Aorta (tissue), 5 donors: ENCODE data around the gene CST9L. TPM values are rescaled to one million over a fixed set of nuclear protein-coding genes. Genes with fewer than 3 reads are reported as not detected.
"Not testable (repeated sequence)": the region's sequence is repeated elsewhere in the genome, so short reads cannot be mapped to it uniquely, and the experiment has no call there.

Source experiments
- ATAC-seq: fragments of 200-7000 bp; cut with Tn5 transposase; one replicate; pipeline ENCODE4 v1.9.1; 2022; ENCODE audit warnings: moderate library complexity; ENCODE audit not compliant: low FRiP score
- DNase-seq, 2 donors: peaks; one replicate each; pipeline ENCODE4 v3.0.0-alpha.2; 2020
- H3K27ac ChIP-seq, 2 donors: one replicate each; pipeline ENCODE4 v1.5.1; 2013; ENCODE audit warnings: low read length in 2 of 2, mild to moderate bottlenecking in 2 of 2, moderate library complexity in 2 of 2, control low read depth in 1 of 2, inconsistent platforms in 1 of 2, low read depth in 1 of 2
- H3K27me3 ChIP-seq, 2 donors: one replicate each; pipeline ENCODE4 v1.6.1; 2013; ENCODE audit warnings: control low read depth in 1 of 2, low read length in 1 of 2, mild to moderate bottlenecking in 1 of 2, moderate library complexity in 1 of 2; ENCODE audit not compliant: insufficient read depth in 2 of 2, control insufficient read depth in 1 of 2
- H3K36me3 ChIP-seq, 2 donors: one replicate each; pipeline ENCODE4 v1.6.1; 2013; ENCODE audit warnings: control low read depth in 1 of 2, low read length in 1 of 2, mild to moderate bottlenecking in 1 of 2; ENCODE audit not compliant: insufficient read depth in 2 of 2, control insufficient read depth in 1 of 2
- H3K4me1 ChIP-seq, 2 donors: one replicate each; pipeline ENCODE4 v1.6.1; 2013; ENCODE audit warnings: low read length in 2 of 2, control low read depth in 1 of 2, mild to moderate bottlenecking in 1 of 2, moderate library complexity in 1 of 2; ENCODE audit not compliant: insufficient read depth in 2 of 2, control insufficient read depth in 1 of 2
- H3K4me3 ChIP-seq, 2 donors: one replicate each; pipeline ENCODE4 v1.5.1; 2013; ENCODE audit warnings: low read length in 2 of 2, control low read depth in 1 of 2, mild to moderate bottlenecking in 1 of 2
- H3K9me3 ChIP-seq: one replicate; pipeline ENCODE4 v1.6.1; 2013; ENCODE audit warnings: mild to moderate bottlenecking, low read length; ENCODE audit not compliant: control insufficient read depth
- WGBS, 2 donors: extraction: QIAGEN DNeasy Blood & Tissue Kit; methylation state at CpG; one replicate each; pipeline ENCODE4 v1.1.7; 2013; 5-methylcytosine and 5-hydroxymethylcytosine counted together
- intact Hi-C, 2 donors: fragments of 100-400 bp; cut with DNase I; formaldehyde crosslinking; loops; one replicate each; pipeline versions ENCODE4 v1.14.2 to v1.15.0; 2022
- polyA plus RNA-seq, 2 donors: library from polyadenylated mRNA; stranded (reverse); fragments of 200-250 nt; gene quantifications; one replicate each; pipeline ENCODE4 v1.2.3, GENCODE V29; 2013
- total RNA-seq, 2 donors: library from RNA; stranded (reverse); fragmentation: NEBNext Ultra II Directional; extraction: Animal tissue kit (Norgen Biotek cat#: 25700); gene quantifications; one replicate each; pipeline ENCODE4 v1.2.1, GENCODE V29; 2021
- donor health status: healthy with polysubstance abuse.
- donor health status: Bipolar disorder and iron deficiency.
- donor health status: DM: no; HTN: no; CAD: no.
- donor health status: DM: no; HTN: no; CAD: no.
- donor health status: DM: yes; HTN: yes; CAD: no.

Gene CST9L
- total and polyA plus RNA-seq, 4 donors = not detected

DNA sequence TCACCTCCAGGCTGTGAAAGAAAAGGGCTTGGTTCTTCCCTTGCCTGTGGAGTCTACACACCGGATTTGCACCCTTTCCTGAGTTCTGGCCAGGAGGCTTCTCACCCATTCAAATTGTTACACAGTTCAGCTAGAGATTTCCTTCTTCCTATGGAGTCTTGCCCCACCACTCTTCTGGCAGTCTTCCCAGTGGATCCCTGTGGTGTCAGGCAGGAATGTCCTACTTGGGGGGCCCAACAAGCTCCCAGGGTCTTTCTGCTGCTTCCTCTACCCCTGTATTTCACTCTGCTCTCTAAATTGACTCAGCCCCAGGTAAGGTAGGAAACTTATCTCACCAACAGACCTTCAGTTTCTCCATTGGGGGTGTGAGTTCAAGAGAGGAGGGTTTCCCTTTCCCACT is 14.0 kb upstream of the CST9L start:
- Histone ChIP-seq H3K9me3 (peaks cover 1% of the 10 kb centered on the region), H3K27me3 (no peaks in the 10 kb centered on the region), H3K4me1 (no peaks in the 10 kb centered on the region), H3K36me3 (no peaks in the 10 kb centered on the region), H3K4me3 (no peak overlapping the region), H3K27ac (no peak overlapping the region)
- ATAC-seq (no peak), DNase-seq (no peak)
- WGBS, 2 donors = 71 to 81% methylated on average over 1 of the region's 1 CpG
- intact Hi-C loops = no loop called here

GRCh38 chr20:23581833-23582232 is 13.5 kb upstream of the CST9L start:
- H3K9me3 ChIP-seq, intact Hi-C loops, DNase-seq, H3K36me3 ChIP-seq, H3K27me3 ChIP-seq, ATAC-seq, H3K4me3 ChIP-seq, H3K27ac ChIP-seq, H3K4me1 ChIP-seq: not testable (repeated sequence)
- WGBS, 2 donors = 86 to 88% methylated on average over 9 of the region's 9 CpGs

- no peaks in the 10 kb centered on the region for H3K9me3 ChIP-seq
- H3K27ac ChIP-seq = no peak overlapping the region
- intact Hi-C loops = no loop called here
- no peaks in the 10 kb centered on the region for H3K4me1 ChIP-seq
- H3K36me3 ChIP-seq = no peaks in the 10 kb centered on the region
- ATAC-seq (no peak), DNase-seq (no peak)
- no peaks in the 10 kb centered on the region for H3K27me3 ChIP-seq
- no peak overlapping the region for H3K4me3 ChIP-seq
These were observed 6.7 kb upstream of the CST9L start for GRCh38 chr20:23574977-23575376.

DNA sequence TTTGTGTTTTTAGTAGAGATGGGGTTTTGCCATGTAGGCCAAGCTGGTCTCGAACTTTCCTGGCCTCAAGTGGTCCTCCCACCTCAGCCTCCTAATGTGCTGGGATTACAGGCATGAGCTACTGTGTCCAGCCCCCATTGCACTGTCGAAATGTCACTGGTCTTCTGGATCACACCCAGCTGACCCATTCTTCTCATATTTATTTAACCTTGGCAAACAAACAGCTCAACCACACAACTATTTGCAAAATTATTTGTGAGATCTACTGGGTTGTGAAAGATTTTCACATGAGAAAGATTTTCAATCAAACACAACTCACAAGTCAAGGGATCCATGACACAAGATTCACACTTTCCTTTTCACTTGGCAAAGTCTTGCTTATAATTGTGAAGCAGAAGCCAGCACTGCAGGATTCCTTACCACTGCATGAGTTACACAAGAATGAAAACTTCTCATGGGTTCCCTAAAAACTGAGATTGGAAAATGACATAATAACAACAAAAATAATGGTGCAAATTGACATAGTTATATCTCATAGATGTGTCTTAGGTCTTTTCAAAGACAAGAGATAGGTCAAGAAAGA is 2.0 kb upstream of the CST9L start:
- no peak overlapping the region for H3K4me3 ChIP-seq
- H3K27me3 ChIP-seq = no peaks in the 10 kb centered on the region
- intact Hi-C loops = no loop called here
- no peak overlapping the region for H3K27ac ChIP-seq
- no peaks in the 10 kb centered on the region for H3K36me3 ChIP-seq
- H3K4me1 ChIP-seq = no peaks in the 10 kb centered on the region
- no peak for ATAC-seq
- H3K9me3 ChIP-seq = no peaks in the 10 kb centered on the region
- no peak for DNase-seq
- 71 to 74% methylated on average over 2 of the region's 2 CpGs for WGBS, 2 donors

DNA sequence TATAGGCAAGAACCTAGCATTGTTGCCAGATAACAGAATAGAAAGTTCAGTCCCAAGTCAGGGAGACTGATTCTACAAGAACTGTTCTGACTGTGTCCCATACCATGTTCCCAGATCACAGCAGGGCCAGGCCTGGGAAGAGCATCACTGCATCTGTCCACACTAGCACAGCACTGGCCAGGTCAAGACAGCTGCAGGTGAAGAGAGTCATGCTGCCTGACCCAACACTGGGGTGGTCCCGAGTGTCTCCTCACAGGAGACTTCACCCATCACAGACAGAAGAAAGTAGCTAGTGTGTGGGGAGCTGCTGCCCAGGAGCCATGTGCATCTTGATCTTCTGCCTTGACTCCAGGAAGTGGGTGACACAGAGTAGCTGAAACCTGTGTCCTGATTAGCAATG is 1.3 kb upstream of the CST9L start:
- ATAC-seq = no peak
- Histone ChIP-seq H3K4me3 (no peak overlapping the region), H3K4me1 (no peaks in the 10 kb centered on the region), H3K9me3 (no peaks in the 10 kb centered on the region), H3K36me3 (no peaks in the 10 kb centered on the region), H3K27me3 (no peaks in the 10 kb centered on the region), H3K27ac (no peak overlapping the region)
- intact Hi-C loops = no loop called here
- WGBS, 2 donors = 70 to 79% methylated on average over 1 of the region's 1 CpG
- peak in 1 of 2 donors; percentile 55 for DNase-seq

DNA sequence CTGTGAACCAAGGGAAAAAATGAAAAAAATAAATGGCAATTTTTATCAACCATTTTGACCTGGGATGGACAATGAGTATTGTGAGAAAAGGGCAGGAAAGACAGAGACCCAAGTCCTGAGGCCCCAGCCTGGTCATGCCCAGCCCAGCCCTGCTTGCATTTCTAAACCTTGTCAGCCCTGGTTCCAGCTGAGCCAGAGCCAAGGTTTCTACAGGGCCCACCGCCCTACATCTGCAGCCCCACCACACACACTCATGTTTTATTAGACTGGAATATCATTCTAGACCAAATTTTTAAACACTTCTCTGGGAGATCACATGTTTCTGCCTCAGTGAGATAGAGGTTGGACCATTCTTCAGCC is 667 bp upstream of the CST9L start:
- 75 to 76% methylated on average over 1 of the region's 1 CpG for WGBS, 2 donors
- no peaks in the 10 kb centered on the region for H3K27me3 ChIP-seq
- H3K36me3 ChIP-seq = no peaks in the 10 kb centered on the region
- H3K4me1 ChIP-seq = no peaks in the 10 kb centered on the region
- DNase-seq = peak in 1 of 2 donors; percentile 41
- ATAC-seq = no peak
- peaks cover 1% of the 10 kb centered on the region for H3K9me3 ChIP-seq
- H3K4me3 ChIP-seq = no peak overlapping the region
- no peak overlapping the region for H3K27ac ChIP-seq
- intact Hi-C loops = no loop called here

GRCh38 chr20:23566199-23566932 is 1.9 kb downstream of the CST9L start:
- H3K27me3 ChIP-seq = no peaks in the 10 kb centered on the region
- no peak overlapping the region for H3K27ac ChIP-seq
- H3K4me1 ChIP-seq = no peaks in the 10 kb centered on the region
- no peaks in the 10 kb centered on the region for H3K36me3 ChIP-seq
- no peak overlapping the region for H3K4me3 ChIP-seq
- ATAC-seq (no peak), DNase-seq (no peak)
- H3K9me3 ChIP-seq = peaks cover 6% of the 10 kb centered on the region
- intact Hi-C loops = no loop called here
- 69 to 73% methylated on average over 7 of the region's 7 CpGs for WGBS, 2 donors

DNA sequence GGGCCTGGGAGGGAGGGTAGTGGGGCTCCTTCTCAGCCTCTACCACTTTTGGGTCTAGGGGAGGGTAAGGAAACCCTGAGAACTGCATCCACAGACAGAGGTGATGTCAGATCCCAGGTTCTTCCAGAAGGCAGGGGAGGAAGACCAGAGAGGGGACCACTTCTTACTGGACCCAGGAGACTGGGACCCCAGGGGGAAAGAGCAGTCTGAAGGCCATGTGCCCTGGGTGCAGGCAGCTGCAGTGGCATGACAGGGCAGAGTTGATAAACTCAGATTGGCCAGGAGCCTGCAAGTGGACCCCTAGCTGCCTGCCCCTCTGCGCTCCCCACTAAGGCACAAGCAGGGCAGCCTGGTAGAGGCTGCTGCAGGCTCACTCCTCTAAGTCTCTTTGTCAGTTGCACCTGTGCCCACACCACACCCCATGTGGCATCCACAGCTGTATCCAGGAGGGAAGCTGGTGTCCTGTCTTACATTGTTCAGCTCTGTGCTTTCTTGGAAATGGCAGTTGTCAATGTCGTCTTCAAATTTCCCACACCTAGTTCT is 2.7 kb downstream of the CST9L start:
- Histone ChIP-seq H3K9me3 (peaks cover 8% of the 10 kb centered on the region), H3K27me3 (no peaks in the 10 kb centered on the region), H3K4me1 (no peaks in the 10 kb centered on the region), H3K4me3 (no peak overlapping the region), H3K36me3 (no peaks in the 10 kb centered on the region), H3K27ac (no peak overlapping the region)
- intact Hi-C loops = no loop called here
- WGBS, 2 donors = 83 to 90% methylated on average over 2 of the region's 2 CpGs
- DNase-seq (peak in 1 of 2 donors; percentile 53), ATAC-seq (no peak)

- H3K4me3 ChIP-seq = no peak overlapping the region
- DNase-seq (no peak), ATAC-seq (no peak)
- 53 to 73% methylated on average over 3 of the region's 3 CpGs for WGBS, 2 donors
- H3K36me3 ChIP-seq = no peaks in the 10 kb centered on the region
- no peaks in the 10 kb centered on the region for H3K4me1 ChIP-seq
- peaks cover 11% of the 10 kb centered on the region for H3K9me3 ChIP-seq
- H3K27ac ChIP-seq = no peak overlapping the region
- H3K27me3 ChIP-seq = no peaks in the 10 kb centered on the region
- intact Hi-C loops = no loop called here
These were observed 3.4 kb downstream of the CST9L start for GRCh38 chr20:23564927-23565326.
